Measurements from ENCODE around the gene TAOK2. TPM values are rescaled to one million over a fixed set of nuclear protein-coding genes. Genes with fewer than 3 reads are reported as not detected.

The TAOK2 gene
- 31.2 to 38.4 TPM (median 34.6 TPM) in 5 replicates for total RNA-seq (2022; extraction: Qiagen RNA extraction; ENCODE audit: low read depth)

DNA sequence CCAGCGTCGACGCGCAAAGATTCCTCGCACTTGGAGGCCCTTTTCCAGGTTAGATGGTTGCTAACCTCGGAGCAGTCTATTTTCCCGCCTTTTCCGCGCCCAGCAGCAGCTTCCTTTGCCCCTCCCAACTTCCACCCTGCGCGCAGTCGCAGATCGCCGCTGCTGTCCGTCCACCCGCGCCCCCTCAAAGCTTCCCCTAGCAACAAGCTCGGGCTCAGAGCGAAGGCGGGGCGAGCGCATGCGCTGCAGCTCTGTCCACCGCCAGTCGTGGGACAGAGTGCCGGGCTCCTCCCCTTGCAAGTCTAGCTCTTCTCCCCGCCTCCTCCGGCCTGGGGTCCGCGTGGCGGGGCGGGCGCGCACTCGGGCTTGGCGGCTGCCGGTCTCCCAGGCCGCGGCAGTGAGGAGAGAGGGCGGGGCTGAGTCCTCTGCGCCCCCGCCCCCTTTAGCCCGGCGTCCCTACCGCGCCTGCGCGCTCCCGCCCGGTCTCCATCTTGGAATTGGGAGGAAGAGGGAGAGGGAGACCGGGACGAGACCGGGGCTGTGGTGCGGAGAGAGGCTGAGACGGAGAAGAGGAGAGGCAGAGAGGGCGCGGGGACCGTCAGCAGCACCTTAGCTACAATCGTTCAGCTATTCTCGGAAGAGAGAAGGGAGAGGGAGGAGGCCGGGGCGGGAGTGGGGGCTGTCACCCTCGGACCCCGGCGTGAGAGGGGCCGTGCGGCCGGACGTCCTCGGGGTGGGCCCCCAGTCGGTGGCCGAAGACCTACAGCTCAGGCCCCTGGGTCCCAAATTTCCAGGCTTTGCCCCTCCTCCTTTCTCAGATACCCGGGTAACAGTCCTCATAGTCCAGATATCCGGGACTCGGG is at the start of gene TAOK2:
TAOK2 (plus strand) TSS at position 485 of the 863 bp plus-strand sequence. CDS start 3,905 bp downstream, outside the sequence.

GRCh38 chr16:29925781-29926710 is 47.6 kb upstream of the TAOK2 start, which contains the start of gene KCTD13:
Gene KCTD13 (minus strand): TSS chr16:29926226. CDS start chr16:29926033, 193 bp downstream.

DNA sequence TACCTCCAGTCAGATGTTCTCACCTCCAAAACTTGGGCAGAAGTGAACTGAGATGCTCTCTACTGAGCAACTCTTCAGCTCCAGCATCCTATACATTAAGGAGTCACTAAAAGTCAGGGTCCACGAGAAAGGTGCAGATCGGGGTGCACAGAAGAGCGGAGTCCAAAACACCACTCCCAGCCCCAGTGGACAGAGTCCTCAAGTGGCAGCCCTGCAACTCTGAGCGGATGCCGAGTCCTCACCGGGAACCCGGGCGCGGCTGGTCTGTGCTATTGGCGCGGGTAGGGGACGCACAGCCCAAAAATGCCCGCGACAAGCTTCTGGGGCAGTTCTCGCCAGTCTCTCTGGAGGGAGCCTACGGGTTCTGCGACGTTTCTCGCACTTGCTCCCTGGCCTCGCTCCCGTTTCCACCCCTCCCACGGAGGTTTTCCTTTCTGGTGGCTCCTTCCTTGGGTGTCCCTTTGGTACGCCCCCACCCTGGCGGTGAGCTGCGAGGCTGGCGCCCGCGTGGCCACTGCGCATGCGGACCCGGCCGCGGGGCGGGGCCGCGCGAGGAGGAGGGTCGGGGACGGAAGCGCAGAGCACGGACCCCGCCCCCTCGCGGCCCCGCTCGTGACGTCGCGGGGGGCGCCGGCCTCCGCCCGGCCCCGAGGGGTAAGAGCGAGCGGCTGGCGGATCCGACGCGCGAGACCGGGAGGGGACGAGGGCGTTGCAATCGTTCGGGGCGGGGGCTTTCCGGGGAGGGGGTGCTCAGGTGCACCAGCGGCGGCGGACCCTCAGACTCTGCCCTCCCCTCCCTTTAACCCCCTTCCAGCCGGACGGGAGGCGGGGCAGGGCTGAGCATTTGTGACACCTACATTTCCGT is 12.0 kb upstream of the TAOK2 start, which contains the start of gene TMEM219:
TMEM219 (plus strand) TSS at position 601 of the 865 bp plus-strand sequence. CDS start 1,065 bp downstream, outside the sequence.

GRCh38 chr16:29995324-29995910 is 21.7 kb downstream of the TAOK2 start, which contains the start of gene HIRIP3:
Gene HIRIP3 (minus strand): TSS chr16:29995617. CDS start chr16:29995605, 12 bp downstream.

DNA sequence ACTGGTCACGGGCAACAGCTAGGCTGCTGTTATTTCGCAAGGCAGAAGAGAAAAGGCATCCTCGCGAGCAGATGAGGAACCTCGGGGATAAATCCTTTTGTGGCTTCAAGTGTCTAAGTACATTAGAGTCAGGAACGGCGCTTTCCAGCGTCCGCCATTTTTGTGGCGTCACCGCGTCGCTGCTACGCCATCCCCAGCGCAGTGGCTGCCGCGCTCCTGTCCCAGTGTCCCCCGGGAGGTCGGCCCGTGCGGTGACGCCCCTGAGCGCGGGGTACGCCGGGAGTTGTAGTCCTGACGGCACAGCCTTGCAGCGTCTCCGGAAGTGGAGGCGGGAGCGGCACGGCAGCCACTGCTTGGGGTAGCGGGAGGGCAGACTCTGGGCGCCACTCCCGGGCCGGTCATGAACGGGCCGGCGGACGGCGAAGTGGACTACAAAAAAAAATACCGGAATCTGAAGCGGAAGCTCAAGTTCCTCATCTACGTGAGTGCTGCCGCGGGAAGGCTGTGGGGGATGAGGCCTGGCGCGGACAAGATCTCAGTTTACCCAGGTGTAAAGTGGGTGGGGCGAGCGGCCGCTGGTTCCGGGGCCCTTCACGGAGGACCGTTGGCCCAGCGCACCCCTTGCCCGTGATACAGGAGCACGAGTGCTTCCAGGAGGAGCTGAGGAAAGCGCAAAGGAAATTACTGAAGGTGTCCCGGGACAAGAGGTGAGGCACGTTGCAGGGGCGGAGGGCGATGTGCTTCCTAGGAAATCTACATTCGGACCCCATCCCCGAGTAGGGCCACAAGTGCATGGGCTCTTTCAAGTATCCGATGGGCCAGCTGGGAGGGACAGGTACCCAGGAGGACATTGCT is 22.5 kb downstream of the TAOK2 start, which contains the start of gene INO80E:
INO80E (plus strand) TSS at position 331 of the 855 bp plus-strand sequence; CDS start at position 401, 70 bp downstream.

DNA sequence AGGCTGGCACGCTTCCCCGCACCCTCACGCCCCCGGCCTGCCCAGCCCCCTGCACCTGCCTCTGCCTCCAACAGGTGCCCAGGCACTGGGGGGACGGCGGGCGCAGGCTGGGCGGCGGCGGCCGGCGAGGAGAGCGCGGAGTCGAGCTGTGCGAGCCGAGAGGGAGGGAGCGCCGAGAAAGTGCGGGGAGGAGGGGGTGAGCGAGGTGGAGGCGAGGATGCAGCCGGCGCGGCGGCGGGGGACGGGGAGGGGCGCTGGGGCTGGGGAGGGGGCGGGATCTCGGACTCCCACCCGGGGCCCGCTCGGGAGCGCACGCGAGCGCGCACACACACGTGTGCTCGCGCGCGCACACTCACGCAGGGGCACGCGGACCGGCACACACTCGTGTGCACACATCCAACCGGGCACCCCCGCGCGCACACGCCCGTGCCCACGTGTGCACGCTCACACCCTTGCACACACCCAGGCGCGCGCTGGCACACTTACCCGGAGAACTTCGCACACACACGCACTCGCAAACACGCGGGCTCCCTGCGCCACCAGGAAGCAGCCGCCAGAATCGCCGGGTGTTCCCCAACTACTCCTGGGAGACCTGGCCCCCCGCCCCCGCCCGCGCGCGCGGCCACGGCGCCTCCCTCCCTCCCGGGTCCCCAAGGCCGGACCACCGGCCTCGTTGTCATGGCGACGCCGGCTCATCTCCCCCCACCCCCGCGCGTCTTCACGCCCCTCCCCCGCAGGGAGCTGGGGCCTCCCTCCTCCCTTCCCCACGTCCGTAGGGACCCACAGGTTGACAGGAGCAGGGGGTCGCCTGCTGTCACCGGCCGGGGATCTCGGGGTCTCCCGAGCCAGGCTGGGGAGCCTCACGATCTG is 37.4 kb downstream of the TAOK2 start, which contains the start of gene DOC2A:
DOC2A (minus strand) TSS at position 184 of the 870 bp plus-strand sequence. CDS start 805 bp downstream, outside the sequence.

GRCh38 chr16:30022887-30023286 is 49.2 kb downstream of the TAOK2 start, which contains the start of gene C16orf92:
Gene C16orf92 (plus strand): TSS chr16:30023198. CDS start chr16:30023341, 143 bp downstream.

GRCh38 chr16:30030841-30031413 is 57.3 kb downstream of the TAOK2 start, which contains the start of gene TLCD3B:
Gene TLCD3B (minus strand): TSS chr16:30031271. CDS start chr16:30030527, 744 bp downstream.

Other genes starting within 250 kb of the TAOK2 start
- not detected in 5 replicates for gene C16orf54, start 227.9 kb upstream of the TAOK2 start, total RNA-seq (2022; extraction: Qiagen RNA extraction; ENCODE audit: low read depth)
- gene ZG16, start 195.6 kb upstream of the TAOK2 start, total RNA-seq (2022; extraction: Qiagen RNA extraction; ENCODE audit: low read depth): not detected in 5 replicates
- gene KIF22, start 183.1 kb upstream of the TAOK2 start, total RNA-seq (2022; extraction: Qiagen RNA extraction; ENCODE audit: low read depth): 87.1 to 102 TPM (median 95.2 TPM) in 5 replicates
- gene MAZ, start 167.3 kb upstream of the TAOK2 start, total RNA-seq (2022; extraction: Qiagen RNA extraction; ENCODE audit: low read depth): 180 to 210 TPM (median 192 TPM) in 5 replicates
- gene PRRT2, start 161.7 kb upstream of the TAOK2 start, total RNA-seq (2022; extraction: Qiagen RNA extraction; ENCODE audit: low read depth): 0.30 to 0.43 TPM (median 0.34 TPM) in 5 replicates
- gene PAGR1, start 157.7 kb upstream of the TAOK2 start, total RNA-seq (2022; extraction: Qiagen RNA extraction; ENCODE audit: low read depth): 36.8 to 51.9 TPM (median 45.4 TPM) in 5 replicates
- gene MVP, start 153.4 kb upstream of the TAOK2 start, total RNA-seq (2022; extraction: Qiagen RNA extraction; ENCODE audit: low read depth): 116 to 134 TPM (median 120 TPM) in 5 replicates
- gene CDIPT, start 110.6 kb upstream of the TAOK2 start, total RNA-seq (2022; extraction: Qiagen RNA extraction; ENCODE audit: low read depth): 73.6 to 101 TPM (median 98.3 TPM) in 5 replicates
- 20.8 to 24.4 TPM (median 21.7 TPM) in 5 replicates for gene SEZ6L2, start 74.3 kb upstream of the TAOK2 start, total RNA-seq (2022; extraction: Qiagen RNA extraction; ENCODE audit: low read depth)
- gene ASPHD1, start 73.4 kb upstream of the TAOK2 start, total RNA-seq (2022; extraction: Qiagen RNA extraction; ENCODE audit: low read depth): 23.0 to 29.4 TPM (median 26.9 TPM) in 5 replicates
- gene KCTD13, start 47.6 kb upstream of the TAOK2 start, total RNA-seq (2022; extraction: Qiagen RNA extraction; ENCODE audit: low read depth): 15.4 to 21.6 TPM (median 19.2 TPM) in 5 replicates
- gene TMEM219, start 11.8 kb upstream of the TAOK2 start, total RNA-seq (2022; extraction: Qiagen RNA extraction; ENCODE audit: low read depth): 91.6 to 102 TPM (median 95.7 TPM) in 5 replicates
- 13.2 to 17.1 TPM (median 14.0 TPM) in 5 replicates for gene HIRIP3, start 21.7 kb downstream of the TAOK2 start, total RNA-seq (2022; extraction: Qiagen RNA extraction; ENCODE audit: low read depth)
- gene INO80E, start 22.4 kb downstream of the TAOK2 start, total RNA-seq (2022; extraction: Qiagen RNA extraction; ENCODE audit: low read depth): 99.8 to 115 TPM (median 105 TPM) in 5 replicates
- 1.5 to 3.0 TPM (median 2.6 TPM) in 5 replicates for gene DOC2A, start 37.2 kb downstream of the TAOK2 start, total RNA-seq (2022; extraction: Qiagen RNA extraction; ENCODE audit: low read depth)
- not detected in 5 replicates for gene C16orf92, start 49.3 kb downstream of the TAOK2 start, total RNA-seq (2022; extraction: Qiagen RNA extraction; ENCODE audit: low read depth)
- 0.31 to 0.68 TPM (median 0.43 TPM) in 5 replicates for gene TLCD3B, start 57.4 kb downstream of the TAOK2 start, total RNA-seq (2022; extraction: Qiagen RNA extraction; ENCODE audit: low read depth)
- gene ALDOA, start 91.9 kb downstream of the TAOK2 start, total RNA-seq (2022; extraction: Qiagen RNA extraction; ENCODE audit: low read depth): 1,690 to 2,030 TPM (median 1,847 TPM) in 5 replicates
- 123 to 149 TPM (median 135 TPM) in 5 replicates for gene PPP4C, start 102.1 kb downstream of the TAOK2 start, total RNA-seq (2022; extraction: Qiagen RNA extraction; ENCODE audit: low read depth)
- gene TBX6, start 118.1 kb downstream of the TAOK2 start, total RNA-seq (2022; extraction: Qiagen RNA extraction; ENCODE audit: low read depth): 0.20 to 0.45 TPM (median 0.25 TPM) in 5 replicates
- 6.7 to 11.1 TPM (median 8.9 TPM) in 5 replicates for gene YPEL3, start 122.3 kb downstream of the TAOK2 start, total RNA-seq (2022; extraction: Qiagen RNA extraction; ENCODE audit: low read depth)
- gene GDPD3, start 139.7 kb downstream of the TAOK2 start, total RNA-seq (2022; extraction: Qiagen RNA extraction; ENCODE audit: low read depth): 1.5 to 2.8 TPM (median 2.0 TPM) in 5 replicates
- 33.7 to 37.8 TPM (median 36.7 TPM) in 5 replicates for gene MAPK3, start 149.4 kb downstream of the TAOK2 start, total RNA-seq (2022; extraction: Qiagen RNA extraction; ENCODE audit: low read depth)
- gene CORO1A, start 209.7 kb downstream of the TAOK2 start, total RNA-seq (2022; extraction: Qiagen RNA extraction; ENCODE audit: low read depth): 2.9 to 4.0 TPM (median 3.5 TPM) in 5 replicates
- 163 to 214 TPM (median 202 TPM) in 5 replicates for gene BOLA2B, start 219.8 kb downstream of the TAOK2 start, total RNA-seq (2022; extraction: Qiagen RNA extraction; ENCODE audit: low read depth)
- 6.8 to 22.9 TPM (median 9.4 TPM) in 5 replicates for gene SLX1A, start 220.0 kb downstream of the TAOK2 start, total RNA-seq (2022; extraction: Qiagen RNA extraction; ENCODE audit: low read depth)
- 5.6 to 13.9 TPM (median 9.3 TPM) in 5 replicates for gene SULT1A3, start 225.4 kb downstream of the TAOK2 start, total RNA-seq (2022; extraction: Qiagen RNA extraction; ENCODE audit: low read depth)

Measured in A549 treated with DMSO at 1 μM for 4 hours (cell line).